A673 (cell line): Measurements from ENCODE around the gene ABCB8. TPM values are rescaled to one million over a fixed set of nuclear protein-coding genes. Genes with fewer than 3 reads are reported as not detected.

Experiments used
- BruUV-seq: library from RNA; stranded (reverse); fragments of 400-500 nt; replicated peaks from 2 replicates; lab custom pipeline; 2021; lab: Mats Ljungman, UMichigan
- CTCF ChIA-PET: fragments of 300-600 bp; sonication (Branson Sonifier 250); formaldehyde crosslinking; loops from one replicate; lab custom pipeline; 2022; ENCODE audit warnings: antibody characterized with exemption; lab: Charles Lee
- POLR2A ChIA-PET: fragments of 300-600 bp; sonication (Branson Sonifier 250); formaldehyde crosslinking; loops from one replicate; lab custom pipeline; 2022; ENCODE audit warnings: antibody characterized with exemption; ENCODE audit not compliant: low non-redundant PET; lab: Charles Lee
- DNase-seq: peaks from one replicate; pipeline ENCODE4 v3.0.0-alpha.2; 2015; ENCODE audit warnings: low spot score
- H3K27ac ChIP-seq: fragments of 200-600 bp; sonication (generic); 2 replicates; pipeline ENCODE4 v1.5.1; 2016; ENCODE audit warnings: mixed run types, low read depth, mild to moderate bottlenecking, mixed read lengths, antibody characterized with exemption, low read length; ENCODE audit not compliant: poor library complexity, severe bottlenecking
- H3K27me3 ChIP-seq: fragments of 200-600 bp; sonication (generic); replicated peaks from 2 replicates; pipeline ENCODE4 v1.6.1; 2017; ENCODE audit warnings: mixed run types, low read depth, mild to moderate bottlenecking, mixed read lengths, antibody characterized with exemption, low read length; ENCODE audit not compliant: insufficient read depth, poor library complexity
- H3K36me3 ChIP-seq: fragments of 200-600 bp; sonication (generic); 2 replicates; pipeline ENCODE4 v1.6.1; 2016; ENCODE audit warnings: mixed run types, mild to moderate bottlenecking, mixed read lengths, antibody characterized with exemption, low read length; ENCODE audit not compliant: insufficient read depth, poor library complexity, severe bottlenecking
- H3K4me1 ChIP-seq: fragments of 200-600 bp; sonication (generic); 2 replicates; pipeline ENCODE4 v1.6.1; 2017; ENCODE audit warnings: mixed run types, mild to moderate bottlenecking, mixed read lengths, antibody characterized with exemption, low read length; ENCODE audit not compliant: insufficient read depth, poor library complexity, severe bottlenecking
- H3K4me3 ChIP-seq: fragments of 200-600 bp; sonication (generic); 2 replicates; pipeline ENCODE4 v1.5.1; 2016; ENCODE audit warnings: low read depth, mixed run types, mild to moderate bottlenecking, mixed read lengths, low read length; ENCODE audit not compliant: poor library complexity, severe bottlenecking
- H3K9me3 ChIP-seq: fragments of 200-600 bp; sonication (generic); 2 replicates; pipeline ENCODE4 v1.6.1; 2016; ENCODE audit warnings: mixed run types, low read depth, mild to moderate bottlenecking, mixed read lengths, antibody characterized with exemption, low read length; ENCODE audit not compliant: poor library complexity, severe bottlenecking
- EZH2 ChIP-seq: fragments of 200-600 bp; sonication (generic); IDR thresholded peaks from 2 replicates; pipeline ENCODE4 v1.6.1; 2017; ENCODE audit warnings: borderline replicate concordance, low read depth, mild to moderate bottlenecking, mixed read lengths, antibody characterized with exemption, low read length; ENCODE audit not compliant: poor library complexity, severe bottlenecking
- intact Hi-C: fragments of 100-400 bp; cut with micrococcal nuclease; formaldehyde crosslinking; loops from one replicate; pipeline ENCODE4 v1.10.0; 2022; ENCODE audit not compliant: unreplicated experiment
- total RNA-seq: library from RNA; stranded (reverse); gene quantifications from 2 replicates; pipeline ENCODE4 v1.2.3, GENCODE V29; 2021
- TF ChIP-seq, protein P1 (sequence below): fragments of 300-800, 200-600 bp; sonication (generic); conservative IDR thresholded peaks from 2 replicates; pipeline ENCODE4 v1.5.1; 2017; ENCODE audit warnings: low read depth, mild to moderate bottlenecking, antibody characterized with exemption, low read length, moderate library complexity, mixed read lengths

ABCB8 gene
- total RNA-seq, 1 experiment from 2014 or later: 50.9 TPM

DNA sequence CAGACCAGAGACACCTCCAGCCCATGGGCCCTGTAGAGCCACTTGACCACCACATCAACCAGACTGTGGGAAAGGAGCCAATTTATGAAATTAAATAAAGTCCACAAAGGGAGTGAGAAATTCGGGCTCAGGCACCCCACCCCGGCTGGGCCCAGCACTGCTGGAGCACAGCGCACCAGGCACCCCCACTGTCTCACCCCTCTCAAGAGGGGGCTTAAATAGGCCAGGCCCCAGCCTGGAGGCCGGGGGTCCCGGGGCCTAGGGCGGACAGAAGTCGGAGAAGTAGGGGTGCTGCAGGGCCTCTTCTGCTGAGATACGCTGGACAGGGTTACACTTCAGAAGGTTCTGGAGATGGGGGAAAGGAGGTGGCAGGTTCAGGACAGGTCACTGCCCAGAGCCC lies 25.5 kb downstream of the ABCB8 start:
- CTCF ChIA-PET: no interaction called here

GRCh38 chr7:151056283-151056665 lies 28.0 kb downstream of the ABCB8 start:
- POLR2A ChIA-PET: no interaction called here
- Histone ChIP-seq H3K9me3 (no peaks in the 10 kb centered on the region), H3K27me3 (no peaks in the 10 kb centered on the region), H3K36me3 (no peaks in the 10 kb centered on the region), H3K27ac (no peak overlapping the region), H3K4me3 (no peak overlapping the region), H3K4me1 (peaks cover 24% of the 10 kb centered on the region)
- no peak for TF ChIP-seq EZH2
- TF ChIP-seq, protein P1, sequence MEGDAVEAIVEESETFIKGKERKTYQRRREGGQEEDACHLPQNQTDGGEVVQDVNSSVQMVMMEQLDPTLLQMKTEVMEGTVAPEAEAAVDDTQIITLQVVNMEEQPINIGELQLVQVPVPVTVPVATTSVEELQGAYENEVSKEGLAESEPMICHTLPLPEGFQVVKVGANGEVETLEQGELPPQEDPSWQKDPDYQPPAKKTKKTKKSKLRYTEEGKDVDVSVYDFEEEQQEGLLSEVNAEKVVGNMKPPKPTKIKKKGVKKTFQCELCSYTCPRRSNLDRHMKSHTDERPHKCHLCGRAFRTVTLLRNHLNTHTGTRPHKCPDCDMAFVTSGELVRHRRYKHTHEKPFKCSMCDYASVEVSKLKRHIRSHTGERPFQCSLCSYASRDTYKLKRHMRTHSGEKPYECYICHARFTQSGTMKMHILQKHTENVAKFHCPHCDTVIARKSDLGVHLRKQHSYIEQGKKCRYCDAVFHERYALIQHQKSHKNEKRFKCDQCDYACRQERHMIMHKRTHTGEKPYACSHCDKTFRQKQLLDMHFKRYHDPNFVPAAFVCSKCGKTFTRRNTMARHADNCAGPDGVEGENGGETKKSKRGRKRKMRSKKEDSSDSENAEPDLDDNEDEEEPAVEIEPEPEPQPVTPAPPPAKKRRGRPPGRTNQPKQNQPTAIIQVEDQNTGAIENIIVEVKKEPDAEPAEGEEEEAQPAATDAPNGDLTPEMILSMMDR: no peak
- BruUV-seq: no TSS peak
- no peak for DNase-seq
- CTCF ChIA-PET: no interaction called here
- intact Hi-C loops: loop anchor here (5.0 kb wide), 1 partner anchor 176 kb away; the partner anchor contains the start of gene CHPF2

More for the DNA sequence above, 25.5 kb downstream of the ABCB8 start:
- no TSS peak for BruUV-seq
- Histone ChIP-seq H3K27ac (no peak overlapping the region), H3K36me3 (no peaks in the 10 kb centered on the region), H3K27me3 (no peaks in the 10 kb centered on the region), H3K9me3 (no peaks in the 10 kb centered on the region), H3K4me3 (no peak overlapping the region), H3K4me1 (peaks cover 13% of the 10 kb centered on the region)
- no peak for DNase-seq
- intact Hi-C loops: no loop called here
- TF ChIP-seq, protein P1: no peak
- no peak for TF ChIP-seq EZH2
- POLR2A ChIA-PET: no interaction called here

DNA sequence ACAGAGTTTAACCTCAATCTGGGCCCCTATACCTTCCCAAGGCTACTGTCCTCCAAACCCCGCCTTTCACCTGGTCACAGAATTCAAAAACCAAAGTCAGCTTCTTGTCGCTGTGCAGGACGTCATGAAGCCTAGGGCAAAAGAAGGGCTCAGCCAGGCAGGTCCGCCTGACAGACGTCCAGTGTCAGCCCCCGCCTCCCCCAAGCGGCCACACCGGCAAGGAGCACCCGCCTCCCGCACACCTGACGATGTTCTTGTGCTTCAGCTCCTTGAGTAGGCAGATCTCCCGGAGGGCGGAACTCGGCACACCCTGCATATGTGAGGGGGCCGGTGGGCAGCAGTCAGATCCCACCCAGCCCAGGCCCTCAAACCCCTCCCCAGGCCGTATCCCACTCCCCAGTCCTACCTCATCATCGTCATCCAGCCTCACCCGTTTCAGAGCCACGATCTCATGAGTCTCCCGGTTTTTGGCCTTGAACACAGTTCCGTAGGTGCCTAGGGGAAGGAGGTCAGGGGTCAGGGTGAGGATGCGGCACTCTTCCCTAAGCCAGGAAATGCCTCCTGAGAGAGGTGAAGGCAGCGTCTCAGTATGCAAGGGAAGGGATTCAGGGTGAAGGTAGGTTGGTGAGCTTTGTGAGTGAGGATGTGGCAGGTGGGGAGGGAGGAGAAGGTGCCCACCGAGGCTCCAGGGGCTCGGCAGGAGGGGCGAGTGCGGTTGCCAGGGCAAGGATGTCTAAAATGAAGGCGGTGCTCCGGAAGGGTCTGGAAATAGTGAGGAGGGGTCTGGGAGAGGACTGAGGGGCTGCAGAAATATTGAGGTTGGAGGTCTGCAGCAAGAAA lies 28.6 kb downstream of the ABCB8 start:
- ChIA-PET POLR2A (no interaction called here), CTCF (no interaction called here)
- Histone ChIP-seq H3K4me3 (peak overlapping the region; percentile 99), H3K27ac (peak overlapping the region; percentile 45), H3K9me3 (no peaks in the 10 kb centered on the region), H3K4me1 (peaks cover 30% of the 10 kb centered on the region), H3K27me3 (no peaks in the 10 kb centered on the region), H3K36me3 (no peaks in the 10 kb centered on the region)
- no peak for DNase-seq
- no TSS peak for BruUV-seq
- TF ChIP-seq, protein P1: no peak
- TF ChIP-seq EZH2: no peak
- intact Hi-C loops: loop anchor here (5.0 kb wide), 1 partner anchor 175 kb away; the partner anchor contains the start of gene CHPF2
